ENCODE data around the gene SULT1A1. TPM values are rescaled to one million over a fixed set of nuclear protein-coding genes. Genes with fewer than 3 reads are reported as not detected.

SULT1A1 gene
- total RNA-seq, 2 experiments from 2014 or later: 41.0 to 61.2 TPM

GRCh38 chr16:28592979-28593553 lies 16.8 kb downstream of the SULT1A1 start:
- no peak for TF ChIP-seq EZH2phosphoT487 (IDR thresholded peaks at IDR 0.05; ENCODE audit: borderline replicate concordance, low read depth, low read length)
- TF ChIP-seq CTCF (conservative IDR thresholded peaks at IDR 0.05; ENCODE audit: low read length): no peak
- no peak overlapping the region for H3K4me3 ChIP-seq (ENCODE audit: low read depth, low read length, poor library complexity, severe bottlenecking)
- no peaks in the 10 kb centered on the region for H3K9me2 ChIP-seq (ENCODE audit: insufficient read depth, low read length)
- no peaks in the 10 kb centered on the region for H4K20me1 ChIP-seq (ENCODE audit: insufficient read depth, low read length)
- no peak overlapping the region for H2AFZ ChIP-seq (ENCODE audit: low read length)
- no peaks in the 10 kb centered on the region for H3K79me2 ChIP-seq (ENCODE audit: insufficient read depth, low read depth, low read length)
- H3K27ac ChIP-seq (ENCODE audit: low read depth, low read length, poor library complexity, severe bottlenecking): no peak overlapping the region
- DNase-seq (ENCODE audit: low spot score): no peak
- peaks cover 15% of the 10 kb centered on the region for H3K4me1 ChIP-seq (ENCODE audit: insufficient read depth, low read length, poor library complexity, severe bottlenecking)
- intact Hi-C loops (cut with micrococcal nuclease; ENCODE audit: unreplicated experiment): no loop called here
- H3K36me3 ChIP-seq (ENCODE audit: insufficient read depth, low read length): peaks cover 35% of the 10 kb centered on the region
- POLR2A ChIA-PET: no interaction called here
- no peaks in the 10 kb centered on the region for H3K9me3 ChIP-seq (ENCODE audit: low read length)
- no peak overlapping the region for H3K4me2 ChIP-seq (ENCODE audit: low read length)
- BruUV-seq (replicated peaks): no TSS peak
- CTCF ChIA-PET (ENCODE audit: unreplicated experiment): no interaction called here

GRCh38 chr16:28592511-28592910 lies 17.3 kb downstream of the SULT1A1 start:
- Histone ChIP-seq H2AFZ (ENCODE audit: low read length) (no peak overlapping the region), H3K27ac (ENCODE audit: low read depth, low read length, poor library complexity, severe bottlenecking) (no peak overlapping the region), H3K4me2 (ENCODE audit: low read length) (no peak overlapping the region), H3K36me3 (ENCODE audit: insufficient read depth, low read length) (peaks cover 36% of the 10 kb centered on the region), H3K4me1 (ENCODE audit: insufficient read depth, low read length, poor library complexity, severe bottlenecking) (peaks cover 9% of the 10 kb centered on the region), H3K79me2 (ENCODE audit: insufficient read depth, low read depth, low read length) (no peaks in the 10 kb centered on the region), H4K20me1 (ENCODE audit: insufficient read depth, low read length) (no peaks in the 10 kb centered on the region), H3K9me3 (ENCODE audit: low read length) (no peaks in the 10 kb centered on the region), H3K9me2 (ENCODE audit: insufficient read depth, low read length) (no peaks in the 10 kb centered on the region), H3K4me3 (ENCODE audit: low read depth, low read length, poor library complexity, severe bottlenecking) (no peak overlapping the region)
- BruUV-seq (replicated peaks): no TSS peak
- no peak for TF ChIP-seq EZH2phosphoT487 (IDR thresholded peaks at IDR 0.05; ENCODE audit: borderline replicate concordance, low read depth, low read length)
- TF ChIP-seq CTCF (conservative IDR thresholded peaks at IDR 0.05; ENCODE audit: low read length): no peak
- POLR2A ChIA-PET: no interaction called here
- CTCF ChIA-PET (ENCODE audit: unreplicated experiment): no interaction called here
- intact Hi-C loops (cut with micrococcal nuclease; ENCODE audit: unreplicated experiment): no loop called here
- no peak for DNase-seq (ENCODE audit: low spot score)

- no peak for TF ChIP-seq CTCF (conservative IDR thresholded peaks at IDR 0.05; ENCODE audit: low read length)
- no peak for TF ChIP-seq EZH2phosphoT487 (IDR thresholded peaks at IDR 0.05; ENCODE audit: borderline replicate concordance, low read depth, low read length)
- H3K79me2 ChIP-seq (ENCODE audit: insufficient read depth, low read depth, low read length): no peaks in the 10 kb centered on the region
- BruUV-seq (replicated peaks): no TSS peak
- intact Hi-C loops (cut with micrococcal nuclease; ENCODE audit: unreplicated experiment): no loop called here
- H4K20me1 ChIP-seq (ENCODE audit: insufficient read depth, low read length): no peaks in the 10 kb centered on the region
- no peak overlapping the region for H3K4me2 ChIP-seq (ENCODE audit: low read length)
- no peaks in the 10 kb centered on the region for H3K4me1 ChIP-seq (ENCODE audit: insufficient read depth, low read length, poor library complexity, severe bottlenecking)
- H3K9me3 ChIP-seq (ENCODE audit: low read length): no peaks in the 10 kb centered on the region
- no peaks in the 10 kb centered on the region for H3K9me2 ChIP-seq (ENCODE audit: insufficient read depth, low read length)
- H3K27ac ChIP-seq (ENCODE audit: low read depth, low read length, poor library complexity, severe bottlenecking): no peak overlapping the region
- ChIA-PET POLR2A (no interaction called here), CTCF (ENCODE audit: unreplicated experiment) (no interaction called here)
- H3K4me3 ChIP-seq (ENCODE audit: low read depth, low read length, poor library complexity, severe bottlenecking): no peak overlapping the region
- DNase-seq (ENCODE audit: low spot score): no peak
- peaks cover 45% of the 10 kb centered on the region for H3K36me3 ChIP-seq (ENCODE audit: insufficient read depth, low read length)
- H2AFZ ChIP-seq (ENCODE audit: low read length): no peak overlapping the region
These were observed 18.5 kb downstream of the SULT1A1 start for GRCh38 chr16:28591355-28591754.
